Suprapubic skin (tissue), 3 donors: ENCODE data around the gene ENTREP3.

Source experiments
- POLR2A ChIP-seq, 2 donors: fragments of 450-650 bp; IDR thresholded peaks; one replicate each; pipeline ENCODE4 v1.6.1; 2017; ENCODE audit warnings: antibody characterized with exemption in 2 of 2, mild to moderate bottlenecking in 2 of 2, moderate library complexity in 2 of 2
- TF ChIP-seq, protein P1 (sequence below), 2 donors: fragments of 200-600 bp in 1 of 2; fragments of 450-650 bp in 1 of 2; sonication (generic) in 1 of 2; IDR thresholded peaks; one replicate each; pipeline ENCODE4 v1.5.1; 2016 to 2019; ENCODE audit warnings: antibody characterized with exemption in 2 of 2, mild to moderate bottlenecking in 1 of 2, moderate library complexity in 1 of 2

DNA sequence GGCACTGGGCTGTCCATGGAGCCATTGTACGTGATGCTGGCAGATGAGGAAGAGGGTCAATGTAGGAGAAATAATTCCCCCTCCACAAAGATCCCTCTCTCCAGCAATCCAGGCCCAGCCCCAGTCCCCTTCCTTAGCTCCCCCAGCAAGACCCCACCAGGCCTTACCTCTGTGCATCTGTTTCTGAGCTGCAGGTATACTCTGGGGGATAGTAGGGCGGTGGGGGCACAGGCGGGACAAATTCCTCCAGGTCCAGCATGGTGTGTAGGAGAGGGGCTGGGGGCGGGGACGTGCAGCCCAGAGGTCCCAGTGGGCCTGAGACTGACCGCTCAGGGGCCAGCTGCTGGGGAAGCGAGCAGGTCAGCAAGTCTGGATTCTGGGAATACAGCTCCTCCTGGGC, 3.7 kb downstream of the ENTREP3 start:
- TF ChIP-seq, protein P1, sequence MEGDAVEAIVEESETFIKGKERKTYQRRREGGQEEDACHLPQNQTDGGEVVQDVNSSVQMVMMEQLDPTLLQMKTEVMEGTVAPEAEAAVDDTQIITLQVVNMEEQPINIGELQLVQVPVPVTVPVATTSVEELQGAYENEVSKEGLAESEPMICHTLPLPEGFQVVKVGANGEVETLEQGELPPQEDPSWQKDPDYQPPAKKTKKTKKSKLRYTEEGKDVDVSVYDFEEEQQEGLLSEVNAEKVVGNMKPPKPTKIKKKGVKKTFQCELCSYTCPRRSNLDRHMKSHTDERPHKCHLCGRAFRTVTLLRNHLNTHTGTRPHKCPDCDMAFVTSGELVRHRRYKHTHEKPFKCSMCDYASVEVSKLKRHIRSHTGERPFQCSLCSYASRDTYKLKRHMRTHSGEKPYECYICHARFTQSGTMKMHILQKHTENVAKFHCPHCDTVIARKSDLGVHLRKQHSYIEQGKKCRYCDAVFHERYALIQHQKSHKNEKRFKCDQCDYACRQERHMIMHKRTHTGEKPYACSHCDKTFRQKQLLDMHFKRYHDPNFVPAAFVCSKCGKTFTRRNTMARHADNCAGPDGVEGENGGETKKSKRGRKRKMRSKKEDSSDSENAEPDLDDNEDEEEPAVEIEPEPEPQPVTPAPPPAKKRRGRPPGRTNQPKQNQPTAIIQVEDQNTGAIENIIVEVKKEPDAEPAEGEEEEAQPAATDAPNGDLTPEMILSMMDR (IDR thresholded peaks at IDR 0.05): no peak
- no peak for TF ChIP-seq POLR2A (IDR thresholded peaks at IDR 0.05)
